ENCODE measurements around the gene GPR146. TPM values are rescaled to one million over a fixed set of nuclear protein-coding genes. Genes with fewer than 3 reads are reported as not detected.

GPR146 gene
- total and polyA plus RNA-seq, 2 of the 13 experiments (the other 11 are each of a cell fraction or from before 2014, with no cell fraction given), result 2.0 to 15.9 TPM

GRCh38 chr7:1005303-1005702 is 39.0 kb upstream of the GPR146 start:
- no peaks in the 10 kb centered on the region for H3K9me3 ChIP-seq (ENCODE audit: low read length)
- no TSS peak for BruUV-seq (replicated peaks)
- no peaks in the 10 kb centered on the region for H3K79me2 ChIP-seq (ENCODE audit: insufficient read depth, low read length)
- H3K36me3 ChIP-seq (replicated peaks in 1 of 2; ENCODE audit: control insufficient read depth in 1 of 2, insufficient read depth in 2 of 2, low read length in 2 of 2), result peaks cover 3 to 7% of the 10 kb centered on the region in 2 experiments; a peak in 2 of 5 replicates
- no peak overlapping the region for H3K9ac ChIP-seq (ENCODE audit: insufficient read depth, low read depth, low read length)
- POLR2A ChIA-PET, result no interaction called here
- CTCF ChIA-PET (ENCODE audit: low intra/inter-chr PET ratio, low total read pairs), result no interaction called here
- no peak overlapping the region for H3K27ac ChIP-seq (ENCODE audit: extremely low read length, insufficient read depth, low read length)
- H3K4me3 ChIP-seq (replicated peaks in 1 of 3; ENCODE audit: insufficient read depth in 1 of 3, low read depth in 2 of 3, low read length in 3 of 3), result no peak overlapping the region
- no peaks in the 10 kb centered on the region for H3K4me1 ChIP-seq (ENCODE audit: insufficient read depth, low read length)
- H3K27me3 ChIP-seq (ENCODE audit: control insufficient read depth in 1 of 2, insufficient read depth in 2 of 2, low read length in 2 of 2), result no peaks in the 10 kb centered on the region
- no peak overlapping the region for H2AFZ ChIP-seq (ENCODE audit: low read length)
- no peak for DNase-seq (ENCODE audit: low spot score)
- no peaks in the 10 kb centered on the region for H4K20me1 ChIP-seq (ENCODE audit: insufficient read depth, low read length)
- ATAC-seq, result no peak
- intact Hi-C loops (cut with micrococcal nuclease; ENCODE audit: unreplicated experiment) (no loop called here), in situ Hi-C loops (cut with HindIII; ENCODE audit: extremely low pct_ligation_motif_present, low pct_unique_long_range_greater_than_20kb) (no loop called here)
- WGBS (ENCODE audit: low lambda C conversion rate), result 94% methylated on average over 14 of the region's 21 CpGs
- no peak for TF ChIP-seq ZNF333 (CRISPR knock-in tag; IDR thresholded peaks at IDR 0.05; ENCODE audit: borderline replicate concordance)
- TF ChIP-seq IKZF4 (CRISPR knock-in tag; IDR thresholded peaks at IDR 0.05; ENCODE audit: borderline replicate concordance, low read depth, not compliant biosample characterization), result no peak
- no peak for TF ChIP-seq ZNF530 (CRISPR knock-in tag; IDR thresholded peaks at IDR 0.05; ENCODE audit: low read depth)
- TF ChIP-seq IRF2 (CRISPR knock-in tag; IDR thresholded peaks at IDR 0.05), result no peak
- TF ChIP-seq BRCA1 (CRISPR knock-in tag; IDR thresholded peaks at IDR 0.05), result no peak
- no peak for TF ChIP-seq GPBP1L1 (CRISPR knock-in tag; IDR thresholded peaks at IDR 0.05)
- no peak for TF ChIP-seq ZNF609 (CRISPR knock-in tag; IDR thresholded peaks at IDR 0.05; ENCODE audit: borderline replicate concordance)
- no peak for TF ChIP-seq HNF4A (CRISPR knock-in tag; IDR thresholded peaks at IDR 0.05)
- no peak overlapping the region for H3K4me2 ChIP-seq (ENCODE audit: low read depth, low read length)
- no peak for FAIRE-seq

All from HepG2 (cell line).